GM12891 (cell line): ENCODE results near the gene CATSPERD.

Source experiments
- POLR2A ChIP-seq: IDR thresholded peaks from 2 replicates; pipeline ENCODE4 v1.6.1; 2011; ENCODE audit warnings: low read depth, low read length, control low read depth
- POLR2AphosphoS5 ChIP-seq: IDR thresholded peaks from 2 replicates; pipeline ENCODE4 v1.6.1; 2011; ENCODE audit warnings: low read depth, low read length, control low read depth

DNA sequence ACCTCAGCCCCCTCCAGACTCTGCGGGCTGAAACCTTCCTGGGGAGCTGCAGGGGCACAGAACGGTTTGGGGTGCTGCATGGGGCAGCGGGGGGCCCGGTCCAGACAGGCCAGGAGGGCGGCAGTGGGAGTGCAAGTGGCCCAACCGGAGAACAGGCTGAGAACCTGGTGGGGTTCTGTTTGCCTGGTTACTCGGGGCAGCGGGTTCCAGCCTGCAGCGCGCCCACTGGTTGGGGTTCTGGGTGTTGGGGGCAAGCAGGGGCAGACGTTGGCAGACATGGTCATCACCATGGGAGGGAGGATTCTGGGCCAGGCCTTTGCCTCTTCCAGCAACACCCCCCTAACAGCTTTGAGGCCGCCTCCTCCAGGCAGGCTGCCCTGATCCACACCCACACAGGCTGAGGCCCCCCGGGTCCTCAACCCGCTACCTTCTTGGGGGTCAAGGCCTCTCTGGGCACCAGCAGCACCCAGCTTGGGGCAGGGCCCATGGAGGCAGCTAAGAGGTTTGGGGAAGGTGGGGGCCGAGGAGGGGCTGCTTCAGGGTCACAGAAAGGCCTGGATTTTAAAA is 64.2 kb downstream of the CATSPERD start, which contains the start of gene PRR22:
- TF ChIP-seq POLR2AphosphoS5 (no peak), POLR2A (no peak)
